ENCODE results near the gene PRR16. TPM values are rescaled to one million over a fixed set of nuclear protein-coding genes. Genes with fewer than 3 reads are reported as not detected.
"Not testable (repeated sequence)": the region's sequence is repeated elsewhere in the genome, so short reads cannot be mapped to it uniquely, and the experiment has no call there.

Gene PRR16
- 10 to 100 TPM; 11.5 to 13.9 (median 12.8) TPM for polyA plus RNA-seq (ENCODE audit: insufficient read depth in 1 of 5, insufficient read length in 5 of 5, low replicate concordance in 1 of 5)
- long read RNA-seq, donor 1: 0 reads
- long read RNA-seq, donor 2, partial matches to known transcripts: 19 of 19 reads
- long read RNA-seq, donor 2, other reads (novel, unspliced or antisense): 0 of 19 reads
- long read RNA-seq, donor 3, partial matches to known transcripts: 6 of 6 reads
- long read RNA-seq, donor 3, other reads (novel, unspliced or antisense): 0 of 6 reads
- long read RNA-seq, donor 4, partial matches to known transcripts: 7 of 7 reads
- long read RNA-seq, donor 4, other reads (novel, unspliced or antisense): 0 of 7 reads
- long read RNA-seq, donor 5: 0 reads
- long read RNA-seq, donor 6, partial matches to known transcripts: 8 of 8 reads
- long read RNA-seq, donor 6, other reads (novel, unspliced or antisense): 0 of 8 reads
- long read RNA-seq, donor 7, partial matches to known transcripts: 10 of 10 reads
- long read RNA-seq, donor 7, other reads (novel, unspliced or antisense): 0 of 10 reads
- long read RNA-seq, donor 8, partial matches to known transcripts: 5 of 5 reads
- long read RNA-seq, donor 8, other reads (novel, unspliced or antisense): 0 of 5 reads

- DNase-seq: peak; percentile 74 to 79
These were observed at the start of gene PRR16 for GRCh38 chr5:120463991-120464626. TSS of gene PRR16 (plus strand) at chr5:120464300.

- no peak for DNase-seq
These were observed 48.1 kb upstream of the PRR16 start for GRCh38 chr5:120415985-120416384.

GRCh38 chr5:120419127-120419526 is 45.0 kb upstream of the PRR16 start:
- DNase-seq: no peak

- DNase-seq: not testable (repeated sequence)
These were observed 37.3 kb upstream of the PRR16 start for GRCh38 chr5:120426633-120427275.

- DNase-seq: no peak
These were observed 33.5 kb upstream of the PRR16 start for GRCh38 chr5:120430572-120430971.

GRCh38 chr5:120432861-120433260 is 31.2 kb upstream of the PRR16 start:
- no peak for DNase-seq

GRCh38 chr5:120435129-120435528 is 29.0 kb upstream of the PRR16 start:
- no peak for DNase-seq

GRCh38 chr5:120436996-120437395 is 27.1 kb upstream of the PRR16 start:
- DNase-seq: no peak

- no peak for DNase-seq
These were observed 21.4 kb upstream of the PRR16 start for GRCh38 chr5:120442694-120443093.

GRCh38 chr5:120443607-120444006 is 20.5 kb upstream of the PRR16 start:
- no peak for DNase-seq

GRCh38 chr5:120446068-120446492 is 18.0 kb upstream of the PRR16 start:
- peak; percentile 69 to 73 for DNase-seq

- no peak for DNase-seq
These were observed 17.2 kb upstream of the PRR16 start for GRCh38 chr5:120446901-120447300.

- DNase-seq: no peak
These were observed 16.3 kb upstream of the PRR16 start for GRCh38 chr5:120447706-120448239.

- no peak for DNase-seq
These were observed 14.6 kb upstream of the PRR16 start for GRCh38 chr5:120449501-120449900.

GRCh38 chr5:120450910-120451309 is 13.2 kb upstream of the PRR16 start:
- DNase-seq: no peak

GRCh38 chr5:120451445-120451844 is 12.7 kb upstream of the PRR16 start:
- no peak for DNase-seq

GRCh38 chr5:120452471-120452870 is 11.6 kb upstream of the PRR16 start:
- DNase-seq: no peak

GRCh38 chr5:120454094-120454798 is 9.9 kb upstream of the PRR16 start:
- no peak for DNase-seq

GRCh38 chr5:120456006-120456405 is 8.1 kb upstream of the PRR16 start:
- no peak for DNase-seq

- no peak for DNase-seq
These were observed 6.1 kb upstream of the PRR16 start for GRCh38 chr5:120457839-120458507.

- DNase-seq: not testable (repeated sequence)
These were observed 5.6 kb upstream of the PRR16 start for GRCh38 chr5:120458508-120458847.

Data from right lung (tissue), 10 donors.